ENCODE results near the gene PALLD.

The PALLD gene

GRCh38 chr4:168537571-168537970 lies 40.7 kb downstream of the PALLD start:
- Mint-ChIP-seq H3K36me3 (ENCODE audit: low read depth) (no peaks in the 10 kb centered on the region), H3K9me3 (no peaks in the 10 kb centered on the region), H3K27me3 (ENCODE audit: low read depth) (peaks cover 3% of the 10 kb centered on the region), H3K4me3 (no peak overlapping the region), H3K4me1 (peaks cover 33% of the 10 kb centered on the region), H3K27ac (peak overlapping the region; percentile 52 to 80 (median 76))
- no peak for TF ChIP-seq CTCF (IDR thresholded peaks at IDR 0.05; ENCODE audit: unreplicated experiment in 3 of 3)

- Mint-ChIP-seq H3K4me1 (peaks cover 33% of the 10 kb centered on the region), H3K36me3 (ENCODE audit: low read depth) (no peaks in the 10 kb centered on the region), H3K27ac (no peak overlapping the region)
Observed at GRCh38 chr4:168538632-168539031, 41.8 kb downstream of the PALLD start.

GRCh38 chr4:168540086-168540485 lies 43.2 kb downstream of the PALLD start:
- TF ChIP-seq CTCF (IDR thresholded peaks at IDR 0.05; ENCODE audit: unreplicated experiment in 3 of 3) = no peak
- Mint-ChIP-seq H3K27me3 (ENCODE audit: low read depth) (peaks cover 3% of the 10 kb centered on the region), H3K4me3 (peak overlapping the region in 1 of 3 experiments; percentile 28)

More at GRCh38 chr4:168538632-168539031, 41.8 kb downstream of the PALLD start:
- no peak for TF ChIP-seq CTCF (IDR thresholded peaks at IDR 0.05; ENCODE audit: unreplicated experiment in 3 of 3)
- peaks cover 3% of the 10 kb centered on the region for H3K27me3 Mint-ChIP-seq (ENCODE audit: low read depth)
- H3K9me3 Mint-ChIP-seq = no peaks in the 10 kb centered on the region
- no peak overlapping the region for H3K4me3 Mint-ChIP-seq

GRCh38 chr4:168540503-168541265 lies 43.8 kb downstream of the PALLD start:
- Mint-ChIP-seq H3K36me3 (ENCODE audit: low read depth) (no peaks in the 10 kb centered on the region), H3K4me1 (peaks cover 42% of the 10 kb centered on the region), H3K27me3 (ENCODE audit: low read depth) (peaks cover 3% of the 10 kb centered on the region), H3K9me3 (no peaks in the 10 kb centered on the region), H3K27ac (peak overlapping the region in 1 of 3 experiments; percentile 26), H3K4me3 (peak overlapping the region in 2 of 3 experiments; percentile 14 to 28)
- TF ChIP-seq CTCF (IDR thresholded peaks at IDR 0.05; ENCODE audit: unreplicated experiment in 3 of 3) = no peak

More at GRCh38 chr4:168540086-168540485, 43.2 kb downstream of the PALLD start:
- no peaks in the 10 kb centered on the region for H3K36me3 Mint-ChIP-seq (ENCODE audit: low read depth)
- H3K9me3 Mint-ChIP-seq = no peaks in the 10 kb centered on the region
- H3K4me1 Mint-ChIP-seq = peaks cover 38% of the 10 kb centered on the region
- peak overlapping the region; percentile 7 to 51 (median 26) for H3K27ac Mint-ChIP-seq

- H3K4me1 Mint-ChIP-seq = peaks cover 45% of the 10 kb centered on the region
- H3K9me3 Mint-ChIP-seq = no peaks in the 10 kb centered on the region
- no peak overlapping the region for H3K27ac Mint-ChIP-seq
- H3K4me3 Mint-ChIP-seq = peak overlapping the region in 1 of 3 experiments; percentile 14
- TF ChIP-seq CTCF (IDR thresholded peaks at IDR 0.05; ENCODE audit: unreplicated experiment in 3 of 3) = no peak
- peaks cover 1% of the 10 kb centered on the region for H3K27me3 Mint-ChIP-seq (ENCODE audit: low read depth)
- H3K36me3 Mint-ChIP-seq (ENCODE audit: low read depth) = no peaks in the 10 kb centered on the region
Observed at GRCh38 chr4:168541266-168541953, 44.6 kb downstream of the PALLD start.

Measured in nephron (organoid).